ENCODE measurements around the gene PTPRE.

PTPRE gene

GRCh38 chr10:127926455-127926854 is 19.6 kb downstream of the PTPRE start:
- DNase-seq (ENCODE audit: low spot score): no peak

- no peak for DNase-seq (ENCODE audit: low spot score)
These were observed 21.3 kb downstream of the PTPRE start for GRCh38 chr10:127928021-127928806.

GRCh38 chr10:127932521-127933270 is 25.8 kb downstream of the PTPRE start:
- no peak for DNase-seq (ENCODE audit: low spot score)

- no peak for DNase-seq (ENCODE audit: low spot score)
These were observed 26.4 kb downstream of the PTPRE start for GRCh38 chr10:127933271-127933670.

GRCh38 chr10:127934383-127934782 is 27.5 kb downstream of the PTPRE start:
- DNase-seq (ENCODE audit: low spot score): no peak

GRCh38 chr10:127935071-127935561 is 28.2 kb downstream of the PTPRE start:
- DNase-seq (ENCODE audit: low spot score): no peak

GRCh38 chr10:127937069-127937468 is 30.2 kb downstream of the PTPRE start:
- no peak for DNase-seq (ENCODE audit: low spot score)

- no peak for DNase-seq (ENCODE audit: low spot score)
These were observed 31.1 kb downstream of the PTPRE start for GRCh38 chr10:127937915-127938463.

GRCh38 chr10:127939786-127940330 is 33.0 kb downstream of the PTPRE start:
- DNase-seq (ENCODE audit: low spot score): no peak

GRCh38 chr10:127940866-127941640 is 34.1 kb downstream of the PTPRE start:
- DNase-seq (ENCODE audit: low spot score): no peak

GRCh38 chr10:127942811-127943210 is 35.9 kb downstream of the PTPRE start:
- no peak for DNase-seq (ENCODE audit: low spot score)

GRCh38 chr10:127943336-127943910 is 36.5 kb downstream of the PTPRE start:
- no peak for DNase-seq (ENCODE audit: low spot score)

- no peak for DNase-seq (ENCODE audit: low spot score)
These were observed 37.4 kb downstream of the PTPRE start for GRCh38 chr10:127944256-127944655.

GRCh38 chr10:127945341-127945758 is 38.4 kb downstream of the PTPRE start:
- DNase-seq (ENCODE audit: low spot score): no peak

- DNase-seq (ENCODE audit: low spot score): no peak
These were observed 39.2 kb downstream of the PTPRE start for GRCh38 chr10:127945948-127946711.

GRCh38 chr10:127947211-127947610 is 40.3 kb downstream of the PTPRE start:
- no peak for DNase-seq (ENCODE audit: low spot score)

GRCh38 chr10:127948791-127949190 is 41.9 kb downstream of the PTPRE start:
- no peak for DNase-seq (ENCODE audit: low spot score)

GRCh38 chr10:127949831-127950230 is 42.9 kb downstream of the PTPRE start:
- no peak for DNase-seq (ENCODE audit: low spot score)

- DNase-seq (ENCODE audit: low spot score): no peak
These were observed 45.1 kb downstream of the PTPRE start for GRCh38 chr10:127951861-127952574.

- DNase-seq (ENCODE audit: low spot score): no peak
These were observed 45.6 kb downstream of the PTPRE start for GRCh38 chr10:127952575-127952869.
